Spleen (tissue), 7 donors: ENCODE measurements around the gene ITLN2.
A peak's percentile ranks its signal among the peaks of the same experiment; 100 is the strongest.
"Not testable (repeated sequence)": the region's sequence is repeated elsewhere in the genome, so short reads cannot be mapped to it uniquely, and the experiment has no call there.

Experiments
- CTCF ChIP-seq, 11 experiments: fragments of 200-600 bp in 7 of 11; fragments of 450-650 bp in 4 of 11; sonication (generic) in 4 of 11; IDR thresholded peaks in 8 of 11; conservative IDR thresholded peaks in 3 of 11; 1 replicate in 7 of 11; 2 replicates in 4 of 11; pipeline versions ENCODE4 v1.4.0 to v1.8.0; 2016 to 2021; ENCODE audit warnings: antibody characterized with exemption in 11 of 11, inconsistent platforms in 4 of 11, mild to moderate bottlenecking in 1 of 11
- POLR2A ChIP-seq, 3 donors: fragments of 450-650 bp; IDR thresholded peaks; one replicate each; pipeline ENCODE4 v1.5.1; 2017; ENCODE audit warnings: antibody characterized with exemption in 3 of 3, mild to moderate bottlenecking in 1 of 3
- POLR2AphosphoS5 ChIP-seq, 3 donors: sonication (generic); formaldehyde crosslinking; IDR thresholded peaks; one replicate each; pipeline ENCODE4 v1.5.1; 2017; ENCODE audit warnings: antibody characterized with exemption in 3 of 3
- donor health status: DM: no; HTN: no; CAD: no; lungs with moderate emphysema.
- donor health status: DM: no; HTN: no; CAD: no.
- donor health status: DM: no; HTN: no; CAD: no.

- TF ChIP-seq POLR2A (IDR thresholded peaks at IDR 0.05); CTCF (IDR thresholded peaks at IDR 0.05 in 8 of 11, conservative IDR thresholded peaks at IDR 0.05 in 3 of 11): not testable (repeated sequence)
- peak in 1 of 3 donors; percentile 39 for TF ChIP-seq POLR2AphosphoS5 (IDR thresholded peaks at IDR 0.05)
These were observed 5.3 kb downstream of the ITLN2 start for GRCh38 chr1:160949216-160949880.
